IPS DF 6.9 (cell line): ENCODE data around the gene AMMECR1.

Source experiments
- DNase-seq: peaks from one replicate; pipeline ENCODE4 v3.0.0-alpha.2; 2013; ENCODE audit warnings: low read depth, low spot score
- H3K27ac ChIP-seq: one replicate; pipeline ENCODE4 v1.5.1; 2013; ENCODE audit warnings: low read length, control low read depth
- H3K27me3 ChIP-seq: 2 replicates; pipeline ENCODE4 v1.6.1; 2013; ENCODE audit warnings: mild to moderate bottlenecking, low read length; ENCODE audit not compliant: control insufficient read depth, insufficient read depth
- H3K36me3 ChIP-seq: 2 replicates; pipeline ENCODE4 v1.6.1; 2013; ENCODE audit warnings: low read length; ENCODE audit not compliant: control insufficient read depth, insufficient read depth
- H3K4me1 ChIP-seq: 2 replicates; pipeline ENCODE4 v1.6.1; 2013; ENCODE audit warnings: low read length; ENCODE audit not compliant: control insufficient read depth, insufficient read depth
- H3K4me3 ChIP-seq: 2 replicates; pipeline ENCODE4 v1.5.1; 2013; ENCODE audit warnings: mild to moderate bottlenecking, low read length
- H3K9me3 ChIP-seq: 2 replicates; pipeline ENCODE4 v1.6.1; 2013; ENCODE audit warnings: low read length, inconsistent platforms; ENCODE audit not compliant: control insufficient read depth, insufficient read depth
- WGBS: extraction: QIAGEN DNeasy Blood & Tissue Kit; methylation state at CpG from one replicate; pipeline ENCODE4 v1.1.7; 2013; ENCODE audit warnings: mixed read lengths, missing lambda C conversion rate; ENCODE audit not compliant: insufficient read length, insufficient coverage; 5-methylcytosine and 5-hydroxymethylcytosine counted together

The AMMECR1 gene

GRCh38 chrX:110311437-110312230 is 6.3 kb downstream of the AMMECR1 start:
- Histone ChIP-seq H3K4me3 (no peak overlapping the region), H3K4me1 (peaks cover 1% of the 10 kb centered on the region; the same call in 1 of the 2 replicates)

GRCh38 chrX:110310896-110311295 is 7.0 kb downstream of the AMMECR1 start:
- Histone ChIP-seq H3K27ac (no peak overlapping the region), H3K4me3 (no peak overlapping the region), H3K4me1 (peaks cover 1% of the 10 kb centered on the region; the same call in 1 of the 2 replicates), H3K9me3 (no peaks in the 10 kb centered on the region), H3K36me3 (no peaks in the 10 kb centered on the region), H3K27me3 (no peaks in the 10 kb centered on the region)
- no CpG with 5 or more reads among the region's 1 CpG for WGBS
- DNase-seq, result no peak

More at GRCh38 chrX:110311437-110312230, 6.3 kb downstream of the AMMECR1 start:
- H3K9me3 ChIP-seq, result no peaks in the 10 kb centered on the region
- WGBS, result no CpG with 5 or more reads among the region's 1 CpG
- DNase-seq, result no peak
- H3K27ac ChIP-seq, result no peak overlapping the region
- no peaks in the 10 kb centered on the region for H3K27me3 ChIP-seq
- no peaks in the 10 kb centered on the region for H3K36me3 ChIP-seq

- no CpG with 5 or more reads among the region's 1 CpG for WGBS
- Histone ChIP-seq H3K9me3 (no peaks in the 10 kb centered on the region), H3K36me3 (no peaks in the 10 kb centered on the region), H3K27me3 (no peaks in the 10 kb centered on the region), H3K4me1 (peaks cover 1% of the 10 kb centered on the region; the same call in 1 of the 2 replicates), H3K4me3 (no peak overlapping the region), H3K27ac (no peak overlapping the region)
- DNase-seq, result no peak
Measured at GRCh38 chrX:110310000-110310790, 7.7 kb downstream of the AMMECR1 start.

GRCh38 chrX:110308220-110308619 is 9.7 kb downstream of the AMMECR1 start:
- Histone ChIP-seq H3K9me3 (no peaks in the 10 kb centered on the region), H3K36me3 (no peaks in the 10 kb centered on the region), H3K4me1 (peaks cover 1% of the 10 kb centered on the region; the same call in 1 of the 2 replicates), H3K27me3 (no peaks in the 10 kb centered on the region), H3K27ac (no peak overlapping the region), H3K4me3 (no peak overlapping the region)
- no peak for DNase-seq
- WGBS, result no CpG with 5 or more reads among the region's 2 CpGs

GRCh38 chrX:110304884-110305283 is 13.0 kb downstream of the AMMECR1 start:
- Histone ChIP-seq H3K36me3 (no peaks in the 10 kb centered on the region), H3K4me1 (peaks cover 1% of the 10 kb centered on the region; the same call in 1 of the 2 replicates), H3K27me3 (no peaks in the 10 kb centered on the region), H3K9me3 (no peaks in the 10 kb centered on the region), H3K27ac (no peak overlapping the region), H3K4me3 (no peak overlapping the region)
- DNase-seq, result no peak

GRCh38 chrX:110304371-110304770 is 13.5 kb downstream of the AMMECR1 start:
- Histone ChIP-seq H3K9me3 (no peaks in the 10 kb centered on the region), H3K27ac (no peak overlapping the region), H3K4me1 (peaks cover 1% of the 10 kb centered on the region; the same call in 1 of the 2 replicates), H3K27me3 (no peaks in the 10 kb centered on the region), H3K36me3 (no peaks in the 10 kb centered on the region), H3K4me3 (no peak overlapping the region)
- no peak for DNase-seq
- WGBS, result no CpG with 5 or more reads among the region's 1 CpG

GRCh38 chrX:110302975-110303374 is 14.9 kb downstream of the AMMECR1 start:
- 100% methylated on average over 1 of the region's 3 CpGs for WGBS
- DNase-seq, result no peak
- no peak overlapping the region for H3K4me3 ChIP-seq
- H3K27me3 ChIP-seq, result no peaks in the 10 kb centered on the region
- H3K9me3 ChIP-seq, result no peaks in the 10 kb centered on the region
- no peaks in the 10 kb centered on the region for H3K4me1 ChIP-seq
- no peak overlapping the region for H3K27ac ChIP-seq
- no peaks in the 10 kb centered on the region for H3K36me3 ChIP-seq

- no peak for DNase-seq
- Histone ChIP-seq H3K27me3 (no peaks in the 10 kb centered on the region), H3K36me3 (no peaks in the 10 kb centered on the region), H3K4me1 (no peaks in the 10 kb centered on the region), H3K4me3 (no peak overlapping the region), H3K27ac (no peak overlapping the region), H3K9me3 (no peaks in the 10 kb centered on the region)
- WGBS, result no CpG with 5 or more reads among the region's 1 CpG
Measured at GRCh38 chrX:110301194-110301593, 16.7 kb downstream of the AMMECR1 start.

GRCh38 chrX:110294087-110294486 is 23.8 kb downstream of the AMMECR1 start:
- DNase-seq, result no peak
- H3K4me1 ChIP-seq, result no peaks in the 10 kb centered on the region
- no peak overlapping the region for H3K27ac ChIP-seq
- no peaks in the 10 kb centered on the region for H3K27me3 ChIP-seq
- no peak overlapping the region for H3K4me3 ChIP-seq
- H3K36me3 ChIP-seq, result no peaks in the 10 kb centered on the region
- H3K9me3 ChIP-seq, result no peaks in the 10 kb centered on the region
- WGBS, result no CpG with 5 or more reads among the region's 2 CpGs

GRCh38 chrX:110293658-110294057 is 24.2 kb downstream of the AMMECR1 start:
- Histone ChIP-seq H3K9me3 (no peaks in the 10 kb centered on the region), H3K36me3 (no peaks in the 10 kb centered on the region), H3K27me3 (no peaks in the 10 kb centered on the region), H3K4me1 (no peaks in the 10 kb centered on the region), H3K27ac (no peak overlapping the region), H3K4me3 (no peak overlapping the region)
- DNase-seq, result no peak
